Measurements from ENCODE around the gene TRIM7. TPM values are rescaled to one million over a fixed set of nuclear protein-coding genes. Genes with fewer than 3 reads are reported as not detected.

TRIM7 gene
- total RNA-seq = 2.2 and 2.3 TPM in 2 replicates

DNA sequence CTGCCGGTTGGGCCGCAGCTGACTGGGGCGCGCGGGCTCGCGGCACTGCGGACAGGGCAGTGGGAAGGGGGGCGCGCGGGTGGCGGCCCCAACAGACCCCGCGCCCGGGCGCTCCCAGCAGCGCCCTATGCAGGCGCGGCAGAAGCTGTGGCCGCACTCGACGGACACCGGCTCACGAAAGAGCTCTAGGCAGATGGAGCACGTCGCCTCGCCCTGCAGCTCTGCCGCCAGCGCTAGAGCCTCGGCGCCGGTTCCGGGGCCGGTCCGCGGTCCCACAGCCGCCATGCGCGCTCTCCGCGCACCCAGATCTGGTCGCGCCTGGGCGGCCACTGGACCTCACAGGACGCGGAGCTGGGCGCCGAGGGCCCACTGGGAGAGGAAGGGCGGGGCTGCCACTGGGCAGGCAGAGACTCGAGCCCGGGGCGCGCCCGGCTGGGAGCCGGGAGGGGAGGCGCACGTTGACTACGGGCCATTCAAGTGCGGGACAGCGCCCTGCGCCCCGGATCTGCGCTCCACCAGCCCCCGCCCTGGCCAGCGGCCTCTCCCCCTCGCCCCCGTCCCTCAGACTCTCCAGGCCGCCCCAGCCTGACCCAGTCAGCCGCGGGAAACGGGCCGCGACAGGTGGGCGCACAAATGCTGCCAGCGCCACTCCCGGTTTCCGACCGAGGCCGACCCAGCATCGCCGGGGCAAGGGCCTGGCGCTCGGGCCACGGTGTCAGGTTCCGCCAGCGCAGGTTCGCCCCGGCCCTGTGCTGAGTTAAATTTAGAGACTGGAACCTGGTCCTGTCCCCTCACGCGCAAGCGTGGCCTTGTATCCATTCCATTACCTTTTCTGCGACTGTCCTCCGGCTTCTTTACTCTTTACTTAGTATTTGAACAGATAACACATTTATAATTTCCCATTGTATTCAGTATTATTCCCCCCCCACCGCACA, at the start of gene TRIM7:
TSS of gene TRIM7 (minus strand) at position 371 of the 935 bp plus-strand sequence. CDS start at position 285, 86 bp downstream.
- peak; percentile 56 for DNase-seq (ENCODE audit: low read depth)
- peak within 1 kb of the TSS; percentile 67 for H3K4me3 ChIP-seq (ENCODE audit: low read depth, low read length)
- TF ChIP-seq, protein P1, sequence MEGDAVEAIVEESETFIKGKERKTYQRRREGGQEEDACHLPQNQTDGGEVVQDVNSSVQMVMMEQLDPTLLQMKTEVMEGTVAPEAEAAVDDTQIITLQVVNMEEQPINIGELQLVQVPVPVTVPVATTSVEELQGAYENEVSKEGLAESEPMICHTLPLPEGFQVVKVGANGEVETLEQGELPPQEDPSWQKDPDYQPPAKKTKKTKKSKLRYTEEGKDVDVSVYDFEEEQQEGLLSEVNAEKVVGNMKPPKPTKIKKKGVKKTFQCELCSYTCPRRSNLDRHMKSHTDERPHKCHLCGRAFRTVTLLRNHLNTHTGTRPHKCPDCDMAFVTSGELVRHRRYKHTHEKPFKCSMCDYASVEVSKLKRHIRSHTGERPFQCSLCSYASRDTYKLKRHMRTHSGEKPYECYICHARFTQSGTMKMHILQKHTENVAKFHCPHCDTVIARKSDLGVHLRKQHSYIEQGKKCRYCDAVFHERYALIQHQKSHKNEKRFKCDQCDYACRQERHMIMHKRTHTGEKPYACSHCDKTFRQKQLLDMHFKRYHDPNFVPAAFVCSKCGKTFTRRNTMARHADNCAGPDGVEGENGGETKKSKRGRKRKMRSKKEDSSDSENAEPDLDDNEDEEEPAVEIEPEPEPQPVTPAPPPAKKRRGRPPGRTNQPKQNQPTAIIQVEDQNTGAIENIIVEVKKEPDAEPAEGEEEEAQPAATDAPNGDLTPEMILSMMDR (IDR thresholded peaks at IDR 0.05; ENCODE audit: insufficient read depth, low read depth, low read length) = no peak

DNA sequence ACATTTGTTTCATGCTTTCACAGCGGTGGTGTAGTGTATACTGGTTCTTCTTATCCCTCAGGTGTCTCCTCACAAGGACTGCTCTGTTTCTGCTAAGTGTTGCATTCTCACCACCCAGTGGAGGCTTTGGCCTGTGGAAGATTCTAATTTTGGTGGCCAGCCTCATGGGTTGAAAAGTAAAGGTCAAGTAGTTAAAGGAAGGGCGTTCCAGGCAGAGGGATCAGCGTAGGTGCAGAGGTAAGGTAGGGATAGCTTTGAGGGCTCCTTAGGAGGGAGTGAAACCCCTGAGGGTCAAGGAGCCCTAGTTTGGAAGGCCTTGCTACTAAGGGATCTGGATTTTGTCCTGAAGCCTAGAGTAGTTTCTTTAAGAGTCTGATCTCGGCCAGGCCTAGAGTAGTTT, 43.3 kb upstream of the TRIM7 start:
- TF ChIP-seq, protein P1 (IDR thresholded peaks at IDR 0.05; ENCODE audit: insufficient read depth, low read depth, low read length) = no peak
- no peak for DNase-seq (ENCODE audit: low read depth)

DNA sequence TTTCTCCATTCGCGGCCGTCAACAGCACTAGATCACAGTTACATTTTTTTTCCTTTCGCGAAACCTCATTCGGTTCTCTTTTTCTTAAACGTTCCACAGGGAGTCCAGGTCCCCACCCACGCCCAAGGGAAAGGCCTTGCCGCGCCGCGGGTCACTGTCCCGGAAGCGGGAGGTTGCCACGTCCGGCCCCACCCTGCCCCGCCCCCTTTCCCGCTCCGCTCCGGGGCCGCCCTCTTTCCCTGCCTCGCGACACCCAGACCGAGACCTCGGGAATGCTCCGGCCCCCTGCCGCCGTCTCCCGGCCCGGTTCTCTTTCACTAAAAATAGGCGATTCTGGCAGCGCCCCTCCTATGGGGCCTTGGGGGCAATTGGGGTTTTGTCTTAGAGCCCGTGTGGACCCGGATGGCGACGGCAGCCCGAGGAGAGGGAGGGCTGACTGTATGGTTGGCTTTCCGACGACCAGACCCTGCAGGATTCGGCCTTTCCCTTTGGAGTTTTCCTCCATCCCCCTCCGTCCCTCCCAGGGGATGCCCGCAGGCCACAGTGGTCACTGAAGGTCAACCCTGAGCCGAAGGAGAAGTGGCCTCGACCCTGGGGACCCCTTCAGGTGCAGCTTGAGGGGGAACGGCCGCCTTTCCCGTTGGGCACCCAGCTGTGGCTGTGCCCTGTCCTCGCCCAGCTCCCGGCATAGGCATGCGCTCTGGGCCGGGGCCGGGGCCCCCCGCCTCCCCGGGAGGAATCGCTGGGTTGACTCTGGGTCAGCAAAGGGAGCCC, 41.5 kb upstream of the TRIM7 start:
- TF ChIP-seq, protein P1 (IDR thresholded peaks at IDR 0.05; ENCODE audit: insufficient read depth, low read depth, low read length) = no peak
- H3K4me3 ChIP-seq (ENCODE audit: low read depth, low read length) = peak overlapping the region; percentile 84

More for the DNA sequence above, 43.3 kb upstream of the TRIM7 start:
- H3K4me3 ChIP-seq (ENCODE audit: low read depth, low read length) = peak overlapping the region; percentile 84

DNA sequence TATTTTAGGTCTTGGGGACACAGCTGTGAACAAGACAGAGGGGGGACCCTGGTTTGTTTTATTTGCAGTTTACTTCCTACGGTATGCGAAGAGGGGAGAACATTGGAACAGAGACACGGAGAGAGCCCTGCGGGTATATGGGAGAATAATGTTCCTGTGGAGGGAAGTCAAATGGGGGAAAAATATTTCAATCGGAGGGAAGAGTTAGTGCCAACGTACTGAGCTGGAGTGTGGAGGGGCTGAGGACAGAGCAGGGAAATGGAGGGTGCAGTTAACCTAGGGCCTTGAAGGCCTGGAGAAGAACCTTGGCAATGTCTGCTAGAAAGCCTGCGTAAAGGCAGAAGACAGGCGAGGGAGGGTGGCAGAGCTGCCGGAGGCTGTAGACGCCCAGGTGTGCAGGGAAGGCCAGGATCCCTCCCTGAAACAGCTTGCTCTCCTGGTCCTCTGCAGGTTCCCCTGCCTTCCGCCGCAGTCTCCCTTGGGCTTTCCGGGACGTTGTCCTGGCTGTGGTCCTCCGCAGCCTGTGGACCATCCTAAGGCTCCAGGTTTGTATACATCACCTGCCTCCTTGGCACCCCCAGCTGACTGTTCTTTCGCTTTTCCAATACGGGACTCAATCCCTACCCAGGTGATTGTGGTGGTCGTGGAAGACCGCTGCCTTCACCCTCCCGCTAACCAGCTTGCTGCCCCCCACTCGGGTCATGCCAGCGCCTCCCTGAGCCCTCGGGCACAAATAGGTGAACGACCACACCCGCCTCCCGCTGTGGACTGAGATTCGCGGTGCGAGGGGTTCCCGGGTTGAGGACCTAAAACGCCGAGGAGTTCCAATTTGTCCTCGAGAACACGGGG, 40.7 kb upstream of the TRIM7 start:
- DNase-seq (ENCODE audit: low read depth) = no peak
- peak overlapping the region; percentile 84 for H3K4me3 ChIP-seq (ENCODE audit: low read depth, low read length)
- TF ChIP-seq, protein P1 (IDR thresholded peaks at IDR 0.05; ENCODE audit: insufficient read depth, low read depth, low read length) = no peak

More for the DNA sequence above, 41.5 kb upstream of the TRIM7 start:
- peak; percentile 87 for DNase-seq (ENCODE audit: low read depth)

DNA sequence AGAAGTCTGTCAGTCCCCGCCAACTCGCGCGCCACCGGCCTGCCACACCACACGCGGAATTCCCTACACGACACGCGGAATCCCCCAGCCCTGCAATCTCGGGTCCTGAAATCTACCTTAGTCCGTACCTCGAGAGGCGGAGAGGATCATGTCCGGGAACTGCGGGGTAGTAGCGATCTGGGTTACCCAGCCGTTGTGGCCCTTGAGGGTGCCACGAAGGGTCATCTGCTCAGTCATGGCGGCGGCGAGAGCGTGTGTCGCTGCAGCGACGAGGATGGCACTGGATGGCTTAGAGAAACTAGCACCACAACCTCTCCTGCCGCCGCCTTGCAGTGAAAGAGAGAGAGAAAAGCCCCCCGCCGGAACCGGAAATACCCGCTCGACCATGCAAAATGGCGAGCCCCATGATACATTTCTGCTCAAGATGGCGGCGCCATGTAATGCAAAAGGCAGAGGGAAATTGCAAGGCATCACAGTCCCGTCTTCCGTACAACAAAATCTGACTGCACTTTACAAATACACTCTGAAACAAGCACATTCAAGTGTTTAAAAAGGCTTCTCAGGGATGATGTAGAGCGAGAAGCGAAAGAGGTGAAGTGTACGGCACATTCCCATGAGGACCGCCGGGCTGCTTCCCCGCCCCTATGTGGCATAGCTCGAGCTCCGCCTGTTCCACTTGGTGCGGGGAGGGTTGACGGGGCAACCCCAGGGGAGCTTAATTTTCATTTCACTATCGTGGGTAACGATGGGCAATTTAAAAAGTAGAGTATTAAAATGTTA, 38.8 kb upstream of the TRIM7 start, which contains the start of gene RACK1:
TSS of gene RACK1 (minus strand) at position 343 of the 780 bp plus-strand sequence. CDS start at position 237, 106 bp downstream.
- TF ChIP-seq, protein P1 (IDR thresholded peaks at IDR 0.05; ENCODE audit: insufficient read depth, low read depth, low read length) = no peak
- DNase-seq (ENCODE audit: low read depth) = peak; percentile 91

More for the DNA sequence above, 38.8 kb upstream of the TRIM7 start, which contains the start of gene RACK1:
- H3K4me3 ChIP-seq (ENCODE audit: low read depth, low read length) = peak within 1 kb of the TSS; percentile 97

Data from fibroblast of villous mesenchyme (primary cell).